ENCODE results near the gene XPR1. TPM values are rescaled to one million over a fixed set of nuclear protein-coding genes. Genes with fewer than 3 reads are reported as not detected.

XPR1 gene
- total and polyA plus RNA-seq, 2 of the 8 experiments (the other 6 are each of a cell fraction or from before 2014, with no cell fraction given), result 28.6 to 43.9 TPM

DNA sequence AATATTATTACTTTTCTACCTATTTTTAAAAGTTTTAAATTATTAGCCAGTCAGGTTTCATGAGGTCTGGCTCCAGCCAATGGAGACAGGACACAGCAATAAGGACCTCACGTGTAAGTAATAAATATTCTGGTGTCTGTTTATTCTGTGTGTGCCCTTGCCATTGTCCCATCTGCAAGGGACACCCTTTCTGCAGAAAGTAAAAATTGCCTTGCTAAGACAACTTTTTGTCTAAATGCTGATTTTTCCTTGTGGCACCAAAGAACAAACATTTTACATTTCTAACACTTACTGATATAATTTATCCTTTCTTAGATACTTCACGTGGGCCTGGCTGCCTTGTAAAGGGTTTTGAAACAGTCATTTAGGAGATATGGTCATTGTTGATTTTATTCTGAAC, 43.7 kb upstream of the XPR1 start:
- no peak overlapping the region for H4K8ac ChIP-seq (ENCODE audit: extremely low read depth, insufficient read depth, low read length)
- no peak overlapping the region for H2BK5ac ChIP-seq (ENCODE audit: low read depth, low read length)
- no peaks in the 10 kb centered on the region for H3K79me2 ChIP-seq (ENCODE audit: control insufficient read depth in 1 of 2, insufficient read depth in 2 of 2, low read length in 2 of 2)
- H3K9me3 ChIP-seq (ENCODE audit: insufficient read depth in 2 of 2, low read depth in 1 of 2, low read length in 1 of 2), result no peaks in the 10 kb centered on the region
- no peak overlapping the region for H2AFZ ChIP-seq (ENCODE audit: low read length)
- no peak overlapping the region for H4K91ac ChIP-seq (replicated peaks; ENCODE audit: insufficient read length, low read length)
- H3K27me3 ChIP-seq (replicated peaks in 1 of 4; ENCODE audit: control insufficient read depth in 3 of 4, extremely low read depth in 1 of 4, insufficient read depth in 3 of 4, low read length in 3 of 4), result no peaks in the 10 kb centered on the region
- no peak overlapping the region for H3K18ac ChIP-seq (ENCODE audit: extremely low read depth, low read length)
- no peak overlapping the region for H4K5ac ChIP-seq (ENCODE audit: insufficient read length, low read depth, low read length)
- no peaks in the 10 kb centered on the region for H3K4me1 ChIP-seq (replicated peaks in 1 of 4; ENCODE audit: control insufficient read depth in 3 of 4, insufficient read depth in 4 of 4, low read length in 3 of 4)
- no peak overlapping the region for H3K56ac ChIP-seq (replicated peaks; ENCODE audit: insufficient read length, low read depth, low read length)
- H3K14ac ChIP-seq (ENCODE audit: insufficient read length), result no peak overlapping the region
- H3K4me2 ChIP-seq (ENCODE audit: insufficient read depth in 1 of 2, low read depth in 2 of 2, low read length in 2 of 2), result no peak overlapping the region
- no peak overlapping the region for H2BK120ac ChIP-seq (replicated peaks; ENCODE audit: low read depth, low read length)
- DNase-seq (ENCODE audit: low read depth in 1 of 2, low spot score in 2 of 2) (no peak), FAIRE-seq (no peak)
- H2AK5ac ChIP-seq (ENCODE audit: low read depth, low read length), result no peak overlapping the region
- H3K23me2 ChIP-seq (ENCODE audit: low read depth, low read length), result no peaks in the 10 kb centered on the region
- no peak overlapping the region for H3K23ac ChIP-seq (ENCODE audit: insufficient read length)
- H2BK20ac ChIP-seq (ENCODE audit: low read length), result no peak overlapping the region
- no peak overlapping the region for H3K4me3 ChIP-seq (ENCODE audit: extremely low read depth in 1 of 4, insufficient read depth in 2 of 4, low read depth in 3 of 4, low read length in 4 of 4)
- H3K79me1 ChIP-seq (ENCODE audit: low read depth, low read length), result no peaks in the 10 kb centered on the region
- 87% methylated on average over 2 of the region's 2 CpGs; no CpG with 5 or more reads in 1 of the 2 experiments for WGBS, 2 experiments (ENCODE audit: extremely low coverage in 1 of 2, insufficient coverage in 1 of 2, insufficient read length in 1 of 2, insufficient replicate concordance in 2 of 2, low coverage in 1 of 2, low lambda C conversion rate in 2 of 2, missing lambda C conversion rate in 1 of 2)
- H3K9ac ChIP-seq (replicated peaks in 1 of 4; ENCODE audit: extremely low read depth in 1 of 4, low read depth in 3 of 4, low read length in 3 of 4), result no peak overlapping the region
- no peak overlapping the region for H2BK12ac ChIP-seq (ENCODE audit: low read depth, low read length)
- no peak overlapping the region for H3K27ac ChIP-seq (ENCODE audit: low read depth, low read length)
- no peak for TF ChIP-seq EZH2 (IDR thresholded peaks at IDR 0.05; ENCODE audit: low read depth, low read length, severe bottlenecking)
- ChIA-PET CTCF (ENCODE audit: partially characterized antibody) (interaction anchor here (0.6 kb wide), 1 partner anchor 248 kb away, joined by 3 read pairs; no protein-coding TSS in a partner anchor), POLR2A (ENCODE audit: partially characterized antibody) (no interaction called here)
- H3K36me3 ChIP-seq (ENCODE audit: control insufficient read depth in 2 of 4, insufficient read depth in 4 of 4, low read length in 3 of 4), result no peaks in the 10 kb centered on the region
- no peak overlapping the region for H2BK15ac ChIP-seq (ENCODE audit: low read length)
- H4K20me1 ChIP-seq (replicated peaks in 1 of 2; ENCODE audit: control insufficient read depth in 1 of 2, insufficient read depth in 2 of 2, low read length in 2 of 2), result no peaks in the 10 kb centered on the region
- no peak overlapping the region for H3K4ac ChIP-seq (replicated peaks; ENCODE audit: insufficient read length, low read depth, low read length)

Data from H1 (cell line).